Prostate gland (tissue), 2 donors: Measurements from ENCODE around the gene GRIK3.

Source experiments
- POLR2AphosphoS5 ChIP-seq: sonication (generic); formaldehyde crosslinking; IDR thresholded peaks from one replicate; pipeline ENCODE4 v1.6.1; 2017; ENCODE audit warnings: antibody characterized with exemption
- TF ChIP-seq, protein P1 (sequence below), 4 experiments: fragments of 200-600 bp in 2 of 4; fragments of 450-650 bp in 2 of 4; sonication (generic) in 2 of 4; IDR thresholded peaks; 1 replicate in 3 of 4; 2 replicates in 1 of 4; pipeline ENCODE4 v1.5.1; 2016 to 2019; ENCODE audit warnings: antibody characterized with exemption in 4 of 4, mild to moderate bottlenecking in 2 of 4, moderate library complexity in 2 of 4

DNA sequence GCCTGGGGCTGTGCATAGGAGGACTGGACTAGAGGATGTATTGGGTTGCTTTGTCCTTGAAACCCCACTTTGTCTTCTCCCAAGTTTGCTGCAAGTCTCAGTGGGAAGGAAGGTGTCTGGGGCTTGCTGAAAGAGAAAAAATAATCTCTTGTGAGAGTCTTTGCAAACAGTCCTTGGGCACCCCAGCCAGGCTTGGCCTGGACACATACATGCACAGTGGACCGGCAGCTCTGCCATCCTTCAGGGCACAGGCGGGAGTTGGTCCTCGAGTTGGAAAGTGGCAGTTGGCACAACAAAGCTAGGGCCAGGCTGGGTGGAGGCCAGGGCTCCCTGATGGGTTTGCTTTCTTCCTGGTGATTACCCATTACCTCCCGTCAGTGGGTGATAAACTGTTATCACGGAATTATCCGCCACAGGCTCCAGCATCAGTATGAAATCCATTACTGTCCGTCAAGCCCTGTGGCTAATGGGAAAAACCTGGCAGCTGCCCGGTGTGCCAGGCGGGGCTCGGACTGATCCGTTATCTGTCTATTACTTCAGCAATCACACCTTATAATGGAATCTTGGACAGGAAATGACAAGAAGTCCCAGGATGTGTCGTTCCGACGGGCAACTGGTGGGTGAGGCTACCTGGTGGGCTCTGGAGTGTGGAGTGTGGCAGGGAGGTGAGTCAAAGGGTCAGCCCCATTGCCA, 265.7 kb downstream of the GRIK3 start:
- TF ChIP-seq, protein P1, sequence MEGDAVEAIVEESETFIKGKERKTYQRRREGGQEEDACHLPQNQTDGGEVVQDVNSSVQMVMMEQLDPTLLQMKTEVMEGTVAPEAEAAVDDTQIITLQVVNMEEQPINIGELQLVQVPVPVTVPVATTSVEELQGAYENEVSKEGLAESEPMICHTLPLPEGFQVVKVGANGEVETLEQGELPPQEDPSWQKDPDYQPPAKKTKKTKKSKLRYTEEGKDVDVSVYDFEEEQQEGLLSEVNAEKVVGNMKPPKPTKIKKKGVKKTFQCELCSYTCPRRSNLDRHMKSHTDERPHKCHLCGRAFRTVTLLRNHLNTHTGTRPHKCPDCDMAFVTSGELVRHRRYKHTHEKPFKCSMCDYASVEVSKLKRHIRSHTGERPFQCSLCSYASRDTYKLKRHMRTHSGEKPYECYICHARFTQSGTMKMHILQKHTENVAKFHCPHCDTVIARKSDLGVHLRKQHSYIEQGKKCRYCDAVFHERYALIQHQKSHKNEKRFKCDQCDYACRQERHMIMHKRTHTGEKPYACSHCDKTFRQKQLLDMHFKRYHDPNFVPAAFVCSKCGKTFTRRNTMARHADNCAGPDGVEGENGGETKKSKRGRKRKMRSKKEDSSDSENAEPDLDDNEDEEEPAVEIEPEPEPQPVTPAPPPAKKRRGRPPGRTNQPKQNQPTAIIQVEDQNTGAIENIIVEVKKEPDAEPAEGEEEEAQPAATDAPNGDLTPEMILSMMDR (IDR thresholded peaks at IDR 0.05), result no peak
- no peak for TF ChIP-seq POLR2AphosphoS5
